HG03439 (cell line): ENCODE measurements around the gene SLC39A9.

Experiments used
- ATAC-seq: cut with Tn5 transposase; IDR thresholded peaks from one replicate; pipeline ENCODE4 v1.9.1; 2021; ENCODE audit warnings: mild to moderate bottlenecking, moderate library complexity; ENCODE audit not compliant: unreplicated experiment

Gene SLC39A9

GRCh38 chr14:69398053-69398817 lies at the start of gene SLC39A9, which contains the start of gene ERH:
Gene SLC39A9, plus strand, starts transcription at chr14:69398692. Its CDS starts 678 bp downstream, at chr14:69399370.
Gene ERH, minus strand, starts transcription at chr14:69398299. Its CDS starts 66 bp downstream, at chr14:69398233.
- ATAC-seq, result peak; percentile 88

GRCh38 chr14:69349091-69349777 lies 49.3 kb upstream of the SLC39A9 start:
- no peak for ATAC-seq

GRCh38 chr14:69350892-69351291 lies 47.6 kb upstream of the SLC39A9 start:
- no peak for ATAC-seq

- ATAC-seq, result no peak
These were observed 47.1 kb upstream of the SLC39A9 start for GRCh38 chr14:69351385-69351784.

- ATAC-seq, result no peak
These were observed 46.6 kb upstream of the SLC39A9 start for GRCh38 chr14:69351911-69352310.

GRCh38 chr14:69353168-69353567 lies 45.3 kb upstream of the SLC39A9 start:
- no peak for ATAC-seq

- ATAC-seq, result peak; percentile 87
These were observed 43.9 kb upstream of the SLC39A9 start for GRCh38 chr14:69354383-69355153.

GRCh38 chr14:69355154-69355597 lies 43.3 kb upstream of the SLC39A9 start:
- ATAC-seq, result no peak

GRCh38 chr14:69355607-69356281 lies 42.7 kb upstream of the SLC39A9 start:
- ATAC-seq, result no peak

GRCh38 chr14:69356903-69357543 lies 41.5 kb upstream of the SLC39A9 start:
- no peak for ATAC-seq

GRCh38 chr14:69357544-69358200 lies 40.8 kb upstream of the SLC39A9 start:
- no peak for ATAC-seq

GRCh38 chr14:69358233-69358963 lies 40.1 kb upstream of the SLC39A9 start:
- ATAC-seq, result no peak

- ATAC-seq, result no peak
These were observed 39.5 kb upstream of the SLC39A9 start for GRCh38 chr14:69358966-69359365.

- no peak for ATAC-seq
These were observed 37.9 kb upstream of the SLC39A9 start for GRCh38 chr14:69360438-69361108.

GRCh38 chr14:69363055-69363454 lies 35.4 kb upstream of the SLC39A9 start:
- no peak for ATAC-seq

GRCh38 chr14:69363964-69364363 lies 34.5 kb upstream of the SLC39A9 start:
- ATAC-seq, result no peak

- no peak for ATAC-seq
These were observed 34.1 kb upstream of the SLC39A9 start for GRCh38 chr14:69364378-69364777.

- ATAC-seq, result no peak
These were observed 32.4 kb upstream of the SLC39A9 start for GRCh38 chr14:69366069-69366468.

- ATAC-seq, result no peak
These were observed 31.7 kb upstream of the SLC39A9 start for GRCh38 chr14:69366761-69367160.
